PC-9 (cell line): ENCODE data around the gene PRKAA2.

Source experiments
- CTCF ChIP-seq: fragments of 200-600 bp; sonication (generic); conservative IDR thresholded peaks from 2 replicates; pipeline ENCODE4 v1.6.1; 2017; ENCODE audit warnings: mixed run types, antibody characterized with exemption, mild to moderate bottlenecking, moderate library complexity
- EZH2 ChIP-seq: fragments of 200-600 bp; sonication (generic); IDR thresholded peaks from 2 replicates; pipeline ENCODE4 v1.8.0; 2017; ENCODE audit warnings: antibody characterized with exemption, low read depth

DNA sequence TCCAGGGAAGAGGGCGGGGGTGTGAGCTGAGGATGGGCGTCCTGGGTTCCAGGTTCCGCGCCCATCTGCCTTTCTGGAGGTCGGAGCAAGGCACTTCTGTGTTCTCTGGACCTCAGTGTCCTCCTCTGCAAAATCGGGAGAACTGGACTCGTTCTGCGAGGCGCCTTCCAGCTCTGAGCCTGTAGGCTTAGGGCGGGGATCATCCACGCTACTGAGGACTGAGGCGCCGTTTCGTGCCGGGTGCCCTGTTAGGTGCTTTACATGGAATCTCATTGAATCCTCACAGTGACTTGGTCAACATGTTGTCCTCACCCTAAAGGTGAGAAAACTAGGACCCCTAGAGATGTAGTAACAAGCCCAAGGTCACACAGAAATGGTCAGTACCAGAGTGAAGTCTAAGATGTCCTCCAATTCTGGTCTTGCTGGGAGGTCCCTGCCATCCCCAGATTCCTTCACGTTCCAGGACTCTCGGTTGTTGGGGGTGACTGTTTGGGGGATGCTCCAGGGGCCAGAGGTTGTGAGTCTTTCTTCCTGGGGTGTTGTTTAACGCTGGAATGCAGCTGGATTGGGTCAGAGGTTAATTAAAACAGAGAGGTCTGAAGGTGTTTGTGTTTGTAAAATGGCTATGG is 677 bp downstream of the PRKAA2 start:
- TF ChIP-seq CTCF (no peak), EZH2 (no peak)
